ENCODE results near the gene TAX1BP3. TPM values are rescaled to one million over a fixed set of nuclear protein-coding genes. Genes with fewer than 3 reads are reported as not detected.

The TAX1BP3 gene
- total and polyA plus RNA-seq, 9 of the 15 experiments (the other 6 are each of a cell fraction or from before 2014, with no cell fraction given), result 0.99 to 14.5 (median 6.2) TPM

GRCh38 chr17:3636154-3636907 is 32.0 kb downstream of the TAX1BP3 start, which contains the start of the genes CTNS and SHPK (continued):
- TF ChIP-seq NR2C1 (IDR thresholded peaks at IDR 0.05), result peak; percentile 44; the same call in 1 of the 2 replicates
- TF ChIP-seq NR2C1 (tag; IDR thresholded peaks at IDR 0.05), result peak; percentile 89
- TF ChIP-seq RBBP5 (IDR thresholded peaks at IDR 0.05; ENCODE audit: borderline replicate concordance, insufficient read depth, low read length, poor library complexity, severe bottlenecking), result peak; percentile 22
- TF ChIP-seq AFF1 (IDR thresholded peaks at IDR 0.05; ENCODE audit: low read depth in 1 of 2, partially characterized antibody in 2 of 2), result peak in 1 of 2 experiments; percentile 86
- TF ChIP-seq ZNF764 (CRISPR knock-in tag; IDR thresholded peaks at IDR 0.05; ENCODE audit: low read depth), result no peak
- peak; percentile 29 to 76; a peak in 3 of 4 replicates for TF ChIP-seq MNT (conservative IDR thresholded peaks at IDR 0.05)
- TF ChIP-seq ZNF224 (CRISPR knock-in tag; IDR thresholded peaks at IDR 0.05), result no peak
- TF ChIP-seq THRAP3 (IDR thresholded peaks at IDR 0.05; ENCODE audit: borderline replicate concordance), result no peak
- no peak for TF ChIP-seq ZNF121 (CRISPR knock-in tag; conservative IDR thresholded peaks at IDR 0.05)
- TF ChIP-seq GABPB2 (CRISPR knock-in tag; conservative IDR thresholded peaks at IDR 0.05), result no peak
- no peak for TF ChIP-seq ZBTB8A (IDR thresholded peaks at IDR 0.05; ENCODE audit: partially characterized antibody)
- TF ChIP-seq CBFA2T2 (conservative IDR thresholded peaks at IDR 0.05), result peak; percentile 93
- TF ChIP-seq NR4A1 (CRISPR knock-in tag; IDR thresholded peaks at IDR 0.05), result no peak
- TF ChIP-seq NR4A1 (tag; IDR thresholded peaks at IDR 0.05), result no peak
- peak; percentile 100 for TF ChIP-seq USF1 (CRISPR knock-in tag; IDR thresholded peaks at IDR 0.05)
- no peak for TF ChIP-seq PCBP2 (IDR thresholded peaks at IDR 0.05; ENCODE audit: low read depth, low read length, poor library complexity, severe bottlenecking)
- no peak for TF ChIP-seq SMARCC2 (IDR thresholded peaks at IDR 0.05; ENCODE audit: low read depth)
- no peak for TF ChIP-seq THRA (IDR thresholded peaks at IDR 0.05)
- no peak for TF ChIP-seq JUNB (CRISPR knock-in tag; conservative IDR thresholded peaks at IDR 0.05)
- no peak for TF ChIP-seq ASH1L (IDR thresholded peaks at IDR 0.05; ENCODE audit: borderline replicate concordance, low read depth, partially characterized antibody)

Measured in K562 (cell line).